COLO668 (cell line): ENCODE data around the gene SULT1A1.
"Not testable (repeated sequence)": the region's sequence is repeated elsewhere in the genome, so short reads cannot be mapped to it uniquely, and the experiment has no call there.

ENCODE experiments used
- DNase-seq: peaks from one replicate; lab custom pipeline; 2025; ENCODE audit not compliant: unreplicated experiment; lab: John Stamatoyannopoulos, UW

Gene SULT1A1

GRCh38 chr16:28608867-28609596 is 812 bp downstream of the SULT1A1 start:
- not testable (repeated sequence) for DNase-seq

DNA sequence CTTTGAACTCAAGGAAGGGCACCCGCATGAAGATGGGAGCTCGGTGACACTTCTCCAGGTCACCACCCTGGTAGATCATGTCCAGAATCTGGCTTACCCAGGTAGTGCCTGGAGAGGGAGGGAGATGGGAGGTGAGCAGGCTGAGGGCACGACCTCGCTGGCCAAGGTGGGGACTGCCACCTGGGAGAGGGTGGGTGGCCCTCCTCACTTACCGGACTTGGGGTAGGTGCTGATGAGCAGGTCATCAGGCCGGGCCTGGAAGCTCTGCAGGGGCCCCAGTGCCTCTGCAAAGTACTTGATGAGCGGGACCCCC is 1.4 kb downstream of the SULT1A1 start:
- DNase-seq: not testable (repeated sequence)

DNA sequence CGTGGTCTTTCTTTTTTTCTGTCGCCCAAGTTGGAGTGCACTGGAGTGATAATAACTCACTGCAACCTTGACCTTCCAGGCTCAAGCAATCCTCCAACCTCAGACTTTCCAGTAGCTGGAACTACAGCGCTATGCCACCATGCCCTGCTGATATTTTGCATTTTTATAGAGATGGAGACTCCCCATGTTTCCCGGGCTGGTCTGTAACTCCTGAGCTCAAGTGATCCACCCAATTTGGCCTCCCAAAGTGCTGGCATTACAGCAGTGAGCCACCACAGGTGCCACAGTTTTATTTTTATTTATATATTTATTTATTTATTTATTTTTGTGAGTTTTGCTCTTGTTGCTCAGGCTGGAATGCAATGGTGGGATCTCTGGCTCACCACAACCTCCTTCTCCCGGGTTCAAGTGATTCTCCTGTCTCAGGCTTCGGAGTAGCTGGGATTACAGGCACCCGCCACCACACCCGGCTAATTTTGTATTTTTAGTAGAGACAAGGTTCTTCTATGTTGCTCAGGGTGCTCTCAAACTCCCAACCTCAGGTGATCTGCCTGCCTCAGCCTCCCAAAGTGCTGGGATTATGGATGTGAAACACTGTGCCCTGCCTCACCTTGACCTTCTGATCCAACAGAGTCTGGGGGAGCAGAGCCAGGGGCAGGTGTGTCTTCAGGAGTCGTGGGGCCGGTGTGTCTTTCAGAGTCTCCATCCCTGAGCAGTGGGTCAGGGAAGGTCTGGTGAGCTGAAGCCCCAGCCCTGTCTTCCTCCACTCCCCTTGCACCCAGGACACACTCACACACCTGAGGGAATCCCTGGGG is 2.0 kb downstream of the SULT1A1 start:
- not testable (repeated sequence) for DNase-seq

GRCh38 chr16:28607116-28607623 is 2.7 kb downstream of the SULT1A1 start:
- no peak for DNase-seq

- DNase-seq: no peak
Observed at GRCh38 chr16:28606291-28607115, 3.3 kb downstream of the SULT1A1 start.

DNA sequence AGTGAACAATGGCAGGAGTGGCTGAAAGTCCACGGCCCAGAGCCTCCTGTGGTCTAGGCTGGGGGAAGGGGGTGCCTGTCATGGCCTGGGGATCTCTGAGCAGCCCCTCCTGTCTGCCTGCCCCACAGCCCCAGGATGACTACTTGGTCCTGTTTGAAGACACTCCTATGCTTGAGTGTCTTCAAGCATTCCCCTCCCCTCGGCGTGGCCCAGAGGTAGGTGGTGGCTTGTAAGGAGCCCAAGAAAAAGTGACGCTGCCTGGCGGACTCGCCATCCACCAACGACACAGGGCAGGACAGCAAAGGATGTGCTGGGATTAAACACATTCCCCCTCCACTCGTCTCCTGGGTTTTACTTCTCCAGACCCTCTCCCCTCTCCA is 5.7 kb downstream of the SULT1A1 start:
- no peak for DNase-seq

GRCh38 chr16:28603381-28604185 is 6.3 kb downstream of the SULT1A1 start:
- DNase-seq: no peak

DNA sequence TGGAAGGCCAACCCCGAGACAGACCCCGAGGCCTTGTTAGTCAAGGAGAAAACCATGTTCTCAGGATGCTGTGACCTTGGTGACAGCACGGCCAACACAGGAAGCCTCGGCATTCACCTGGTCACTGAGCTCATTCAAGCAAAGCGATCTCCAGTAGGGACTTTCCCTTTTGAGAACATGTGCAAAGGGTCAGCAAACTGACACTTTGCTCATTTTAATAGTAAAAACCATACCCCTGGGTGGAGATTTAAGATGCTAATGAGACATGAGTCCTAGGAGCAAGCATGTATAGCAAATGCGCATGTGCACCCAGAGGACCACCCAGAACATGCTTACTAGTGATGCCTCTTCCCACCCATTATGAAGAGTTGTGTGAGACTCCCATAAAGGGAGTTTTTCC is 7.3 kb downstream of the SULT1A1 start:
- no peak for DNase-seq

DNA sequence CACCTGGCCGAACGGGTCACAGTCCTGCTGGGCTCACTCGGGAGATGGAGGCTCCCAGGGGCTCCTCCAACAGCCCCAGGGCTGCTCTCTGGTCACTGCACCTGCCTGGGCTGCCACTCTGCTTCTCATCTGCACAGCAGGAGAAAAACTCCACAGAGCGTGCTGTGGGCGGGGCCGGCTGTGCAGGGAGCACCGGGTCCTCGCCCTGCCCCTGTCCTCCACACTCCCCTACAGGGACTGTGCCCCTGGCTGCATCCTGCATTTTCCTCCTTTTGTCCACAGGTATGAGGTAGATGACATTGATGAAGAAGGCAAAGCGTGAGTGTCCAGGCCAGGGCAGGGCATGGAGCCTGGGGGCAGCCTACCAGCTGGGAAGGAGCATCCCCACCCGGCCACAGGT is 7.8 kb downstream of the SULT1A1 start:
- DNase-seq: not testable (repeated sequence)

- DNase-seq: not testable (repeated sequence)
Observed at GRCh38 chr16:28601589-28601988, 8.3 kb downstream of the SULT1A1 start.

DNA sequence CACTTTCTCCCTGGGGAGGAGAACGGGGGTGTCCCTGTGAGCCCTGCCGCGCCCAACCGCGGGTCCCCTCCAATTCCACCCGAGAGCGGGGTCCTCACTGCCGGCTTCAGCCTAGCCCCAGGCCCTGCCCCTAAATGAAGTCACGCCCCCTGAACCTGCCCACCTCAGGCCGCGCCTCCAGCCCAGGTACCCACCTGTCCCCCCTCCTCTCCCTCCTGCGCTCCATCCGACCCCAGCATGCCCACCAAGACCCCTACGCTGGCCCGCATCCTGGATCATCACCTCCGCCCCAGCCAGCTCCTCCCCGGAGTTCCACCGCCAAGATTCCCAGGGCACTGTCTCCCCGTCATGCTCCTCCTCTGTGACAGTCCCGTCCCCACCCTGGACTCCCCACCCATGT is 8.9 kb downstream of the SULT1A1 start:
- not testable (repeated sequence) for DNase-seq

DNA sequence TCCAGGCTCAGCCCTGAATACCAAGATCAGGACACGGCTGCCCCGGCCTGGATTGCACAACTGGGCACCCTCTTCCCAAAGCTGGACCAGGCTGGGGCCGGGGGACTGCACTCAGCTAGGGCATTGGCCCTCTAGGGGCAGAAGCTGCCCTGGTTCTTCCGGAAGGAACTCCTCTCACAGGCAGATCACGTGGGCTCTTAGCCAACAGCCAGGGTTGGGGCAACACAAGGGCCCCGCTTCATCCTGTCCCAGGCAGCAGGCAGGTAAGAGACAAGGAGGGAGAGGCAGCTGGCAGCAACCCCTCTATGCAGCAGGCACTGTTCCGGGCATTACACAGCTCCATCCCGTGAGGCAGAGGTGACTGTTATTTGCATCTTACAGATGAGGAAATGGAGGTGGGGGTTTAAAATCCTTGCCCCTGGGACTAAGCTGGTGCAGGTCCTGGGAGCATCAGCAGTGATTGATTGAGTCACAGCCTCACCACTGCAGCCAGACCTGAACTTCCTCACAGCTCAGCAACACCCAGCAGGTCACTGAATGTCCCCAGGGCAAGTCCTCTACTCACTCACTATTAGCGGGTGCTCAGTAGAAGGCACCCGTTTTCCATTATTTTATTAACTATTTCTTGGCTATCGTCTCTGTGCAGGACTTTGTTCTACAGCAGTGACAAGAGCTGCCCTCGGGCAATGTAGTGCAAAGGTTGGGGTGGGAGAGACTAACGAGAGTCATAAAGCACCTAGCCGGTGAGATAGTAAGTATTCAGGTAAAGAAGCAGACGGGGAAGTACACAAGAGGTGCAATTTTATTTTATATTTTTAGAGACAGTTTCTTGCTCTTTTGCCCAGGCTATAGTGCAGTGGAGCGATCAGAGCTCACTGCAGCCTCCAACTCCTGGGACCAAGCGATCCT is 10.2 kb downstream of the SULT1A1 start:
- not testable (repeated sequence) for DNase-seq

GRCh38 chr16:28597692-28598261 is 12.1 kb downstream of the SULT1A1 start:
- DNase-seq: no peak

GRCh38 chr16:28596840-28597691 is 12.8 kb downstream of the SULT1A1 start, which contains the start of gene SULT1A2:
Gene SULT1A2, minus strand, starts transcription at chr16:28597050. Its CDS starts 1,120 bp downstream, at chr16:28595930.
- no peak for DNase-seq

GRCh38 chr16:28596115-28596630 is 13.7 kb downstream of the SULT1A1 start:
- no peak for DNase-seq

- DNase-seq: not testable (repeated sequence)
Observed at GRCh38 chr16:28595451-28595850, 14.4 kb downstream of the SULT1A1 start.

DNA sequence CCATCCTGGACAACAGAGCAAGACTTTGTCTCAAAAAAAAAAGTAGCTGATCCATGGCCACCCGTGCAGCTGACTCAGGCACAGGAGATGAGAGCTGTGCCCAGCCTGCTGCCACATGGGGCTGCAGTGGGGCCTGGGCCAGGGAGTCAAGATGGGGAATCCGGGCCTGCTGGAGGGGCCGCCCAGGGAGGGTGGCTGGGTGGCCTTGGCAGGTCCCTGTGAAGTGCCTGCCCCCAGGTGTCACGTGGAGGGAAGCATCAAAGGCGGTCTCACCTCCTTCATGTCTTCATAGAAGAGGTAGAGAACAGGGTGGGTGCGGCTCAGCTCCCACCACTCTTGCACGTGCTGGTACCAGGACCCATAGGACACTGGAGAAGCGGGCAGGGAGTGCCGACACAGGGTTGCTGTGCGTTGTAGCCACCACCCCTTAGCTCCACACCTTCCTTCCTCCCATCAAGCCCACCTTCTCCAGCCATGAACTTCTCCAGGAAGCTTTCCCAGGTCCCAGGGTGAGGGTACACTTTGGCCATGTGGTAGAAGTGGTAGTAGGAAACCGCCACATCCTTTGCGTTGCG is 16.8 kb downstream of the SULT1A1 start:
- DNase-seq: no peak

GRCh38 chr16:28592511-28592910 is 17.3 kb downstream of the SULT1A1 start:
- DNase-seq: no peak
